Tibial nerve (tissue), 4 donors: ENCODE measurements around the gene WFDC8.
"Not testable (repeated sequence)": the region's sequence is repeated elsewhere in the genome, so short reads cannot be mapped to it uniquely, and the experiment has no call there.

Experiments used
- CTCF ChIP-seq, 5 experiments: fragments of 200-600 bp in 3 of 5; fragments of 450-650 bp in 2 of 5; sonication (generic) in 3 of 5; IDR thresholded peaks; one replicate each; pipeline ENCODE4 v1.5.1; 2016 to 2019; ENCODE audit warnings: antibody characterized with exemption in 5 of 5, mild to moderate bottlenecking in 3 of 5, moderate library complexity in 2 of 5
- EP300 ChIP-seq, 2 donors: sonication (generic); formaldehyde crosslinking; IDR thresholded peaks; one replicate each; pipeline ENCODE4 v1.6.1; 2017; ENCODE audit warnings: antibody characterized with exemption in 2 of 2, mild to moderate bottlenecking in 1 of 2
- POLR2A ChIP-seq, 2 donors: fragments of 450-650 bp; IDR thresholded peaks; one replicate each; pipeline ENCODE4 v1.6.1; 2017; ENCODE audit warnings: antibody characterized with exemption in 2 of 2, mild to moderate bottlenecking in 2 of 2, moderate library complexity in 2 of 2

- TF ChIP-seq POLR2A, CTCF, EP300 (IDR thresholded peaks at IDR 0.05): not testable (repeated sequence)
Measured at GRCh38 chr20:45584294-45584693, 5.2 kb upstream of the WFDC8 start.
